Sigmoid colon (tissue), 7 donors: ENCODE results near the gene ARHGAP18. TPM values are rescaled to one million over a fixed set of nuclear protein-coding genes. Genes with fewer than 3 reads are reported as not detected.
A peak's percentile ranks its signal among the peaks of the same experiment; 100 is the strongest.

ENCODE experiments used
- DNase-seq: peaks from one replicate; pipeline ENCODE4 v3.0.0-alpha.2; 2019
- H3K27ac ChIP-seq, 4 donors: fragments of 200-600 bp; sonication (generic); one replicate each; pipeline ENCODE4 v1.5.1; 2016 to 2019; ENCODE audit warnings: mild to moderate bottlenecking in 1 of 4
- H3K27me3 ChIP-seq, 3 donors: fragments of 200-600 bp; sonication (generic); one replicate each; pipeline ENCODE4 v1.5.1; 2019; ENCODE audit warnings: mild to moderate bottlenecking in 1 of 3
- H3K36me3 ChIP-seq, 4 donors: fragments of 200-600 bp; sonication (generic); one replicate each; pipeline ENCODE4 v1.5.1; 2016 to 2019
- H3K4me1 ChIP-seq, 4 donors: fragments of 200-600 bp; sonication (generic); one replicate each; pipeline ENCODE4 v1.5.1; 2017 to 2019
- H3K4me3 ChIP-seq, 4 donors: fragments of 200-600 bp; sonication (generic); one replicate each; pipeline ENCODE4 v1.5.1; 2017 to 2019; ENCODE audit warnings: mild to moderate bottlenecking in 2 of 4, moderate library complexity in 1 of 4
- H3K9me3 ChIP-seq, 4 donors: fragments of 200-600 bp in 3 of 4; sonication (generic) in 3 of 4; one replicate each; pipeline versions ENCODE4 v1.5.1 to v1.6.1; 2013 to 2019
- CTCF ChIP-seq, 4 experiments: fragments of 450-650 bp in 3 of 4; fragments of 200-600 bp in 1 of 4; IDR thresholded peaks; one replicate each; pipeline ENCODE4 v1.5.1; 2016 to 2019; ENCODE audit warnings: antibody characterized with exemption in 4 of 4, mild to moderate bottlenecking in 3 of 4, moderate library complexity in 2 of 4
- EP300 ChIP-seq, 4 donors: sonication (generic); formaldehyde crosslinking; IDR thresholded peaks; one replicate each; pipeline ENCODE4 v1.6.1; 2017; ENCODE audit warnings: antibody characterized with exemption in 4 of 4
- POLR2A ChIP-seq, 2 donors: fragments of 450-650 bp; IDR thresholded peaks; one replicate each; pipeline ENCODE4 v1.6.1; 2016; ENCODE audit warnings: antibody characterized with exemption in 2 of 2, mild to moderate bottlenecking in 2 of 2, moderate library complexity in 2 of 2
- POLR2AphosphoS5 ChIP-seq, 4 donors: sonication (generic); formaldehyde crosslinking; IDR thresholded peaks; one replicate each; pipeline ENCODE4 v1.6.1; 2017; ENCODE audit warnings: antibody characterized with exemption in 4 of 4
- WGBS, 2 donors: extraction: QIAGEN DNeasy Blood & Tissue Kit; methylation state at CpG; one replicate each; pipeline ENCODE4 v1.1.7; 2013; 5-methylcytosine and 5-hydroxymethylcytosine counted together
- intact Hi-C: fragments of 100-400 bp; cut with DNase I; formaldehyde crosslinking; loops from one replicate; pipeline ENCODE4 v1.15.1; 2023
- polyA plus RNA-seq, 3 donors: library from polyadenylated mRNA; stranded (reverse); fragments of 200-250 nt; gene quantifications; one replicate each; pipeline ENCODE4 v1.2.3, GENCODE V29; 2013
- total RNA-seq, 4 donors: library from RNA; depleted of rRNA; stranded (reverse); fragments of >200 nt; gene quantifications; one replicate each; pipeline ENCODE4 v1.1.0, GENCODE V29; 2016
- donor health status: healthy with polysubstance abuse.
- donor health status: Bipolar disorder and iron deficiency.
- donor health status: healthy.

ARHGAP18 gene
- total and polyA plus RNA-seq, 7 donors = 9.2 to 16.9 (median 10.7) TPM

- no peaks in the 10 kb centered on the region for H3K36me3 ChIP-seq
- peak overlapping the region; percentile 62 to 80 (median 70) for H3K27ac ChIP-seq
- TF ChIP-seq POLR2AphosphoS5 (IDR thresholded peaks at IDR 0.05) = no peak
- no peak for TF ChIP-seq EP300 (IDR thresholded peaks at IDR 0.05)
- TF ChIP-seq POLR2A (IDR thresholded peaks at IDR 0.05) = no peak
- TF ChIP-seq CTCF (IDR thresholded peaks at IDR 0.05) = no peak
- peak overlapping the region in 3 of 4 donors; percentile 51 to 55 (median 52) for H3K4me3 ChIP-seq
- H3K27me3 ChIP-seq = no peaks in the 10 kb centered on the region
- WGBS, 2 donors = 16 to 59% methylated on average over 4 of the region's 4 CpGs
- DNase-seq = no peak
- intact Hi-C loops = no loop called here
- H3K9me3 ChIP-seq = no peaks in the 10 kb centered on the region
- peaks cover 0 to 26% (median 8%) of the 10 kb centered on the region in 4 donors for H3K4me1 ChIP-seq
These were observed 1.3 kb downstream of the ARHGAP18 start for GRCh38 chr6:129708496-129709195.

DNA sequence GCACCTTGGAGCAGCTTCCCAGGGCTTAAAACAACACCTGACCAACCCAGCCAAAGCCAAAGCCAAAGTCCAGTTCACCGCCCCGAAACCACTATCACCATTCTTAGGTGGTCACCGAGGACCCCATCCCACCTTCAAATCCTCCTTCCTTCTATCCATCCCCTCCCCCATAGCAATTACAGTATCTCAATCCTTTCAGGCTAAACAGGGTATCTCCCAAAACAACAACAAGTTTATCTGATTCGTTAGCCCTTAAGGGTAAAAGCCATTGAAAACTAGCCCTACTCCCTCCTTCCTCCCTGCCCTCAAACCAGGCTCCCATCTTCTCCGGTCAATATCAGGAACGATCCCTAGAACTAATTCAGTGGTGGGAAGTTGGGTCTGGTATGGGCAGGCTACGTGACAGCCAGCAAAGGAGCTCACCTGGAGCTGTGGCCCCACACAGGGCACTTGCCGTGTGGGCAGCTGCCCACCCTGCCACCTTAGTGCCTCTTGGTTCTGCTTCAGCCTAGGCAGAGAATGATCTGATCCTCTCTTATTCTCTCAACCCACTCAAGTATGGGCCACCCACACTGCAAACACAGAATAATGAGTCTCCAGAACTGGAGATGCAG is 2.0 kb downstream of the ARHGAP18 start:
- Histone ChIP-seq H3K4me3 (peak overlapping the region in 2 of 4 donors; percentile 52 to 55), H3K9me3 (no peaks in the 10 kb centered on the region), H3K27me3 (no peaks in the 10 kb centered on the region), H3K36me3 (no peaks in the 10 kb centered on the region), H3K27ac (peak overlapping the region in 1 of 4 donors; percentile 6), H3K4me1 (peaks cover 0 to 26% (median 8%) of the 10 kb centered on the region in 4 donors)
- intact Hi-C loops = no loop called here
- TF ChIP-seq CTCF (IDR thresholded peaks at IDR 0.05) (no peak), EP300 (IDR thresholded peaks at IDR 0.05) (no peak), POLR2A (IDR thresholded peaks at IDR 0.05) (no peak), POLR2AphosphoS5 (IDR thresholded peaks at IDR 0.05) (no peak)
- 45 to 76% methylated on average over 8 of the region's 8 CpGs for WGBS, 2 donors
- DNase-seq = no peak

GRCh38 chr6:129707028-129707427 is 2.9 kb downstream of the ARHGAP18 start:
- no peak for TF ChIP-seq EP300 (IDR thresholded peaks at IDR 0.05)
- TF ChIP-seq POLR2AphosphoS5 (IDR thresholded peaks at IDR 0.05) = no peak
- no peak for TF ChIP-seq CTCF (IDR thresholded peaks at IDR 0.05)
- TF ChIP-seq POLR2A (IDR thresholded peaks at IDR 0.05) = no peak
- H3K4me1 ChIP-seq = peaks cover 0 to 26% (median 8%) of the 10 kb centered on the region in 4 donors
- H3K27me3 ChIP-seq = no peaks in the 10 kb centered on the region
- intact Hi-C loops = no loop called here
- H3K27ac ChIP-seq = no peak overlapping the region
- 95 to 97% methylated on average over 6 of the region's 6 CpGs for WGBS, 2 donors
- H3K36me3 ChIP-seq = no peaks in the 10 kb centered on the region
- H3K4me3 ChIP-seq = no peak overlapping the region
- no peaks in the 10 kb centered on the region for H3K9me3 ChIP-seq
- DNase-seq = no peak

- Histone ChIP-seq H3K27ac (no peak overlapping the region), H3K27me3 (no peaks in the 10 kb centered on the region), H3K36me3 (no peaks in the 10 kb centered on the region), H3K4me3 (no peak overlapping the region), H3K4me1 (peaks cover 0 to 18% (median 8%) of the 10 kb centered on the region in 4 donors), H3K9me3 (no peaks in the 10 kb centered on the region)
- intact Hi-C loops = no loop called here
- TF ChIP-seq POLR2A (IDR thresholded peaks at IDR 0.05) = no peak
- no peak for TF ChIP-seq POLR2AphosphoS5 (IDR thresholded peaks at IDR 0.05)
- TF ChIP-seq CTCF (IDR thresholded peaks at IDR 0.05) = no peak
- TF ChIP-seq EP300 (IDR thresholded peaks at IDR 0.05) = no peak
- DNase-seq = no peak
These were observed 4.8 kb downstream of the ARHGAP18 start for GRCh38 chr6:129705212-129705611.
